Stimulated activated CD4-positive, alpha-beta T cell treated with anti-CD3 and anti-CD28 coated beads, TNF-alpha, amount 100 ng/mL, for 24 hours (primary cell): ENCODE results near the gene AHRR.
"Not testable (repeated sequence)": the region's sequence is repeated elsewhere in the genome, so short reads cannot be mapped to it uniquely, and the experiment has no call there.

Source experiments
- DNase-seq, 3 experiments: peaks; one replicate each; pipeline ENCODE4 v3.0.0-alpha.2; 2020; ENCODE audit warnings: low read depth in 3 of 3

AHRR gene

GRCh38 chr5:474232-474839, 152.8 kb downstream of the AHRR start:
- DNase-seq: not testable (repeated sequence)

- no peak for DNase-seq
These were observed 153.5 kb downstream of the AHRR start for GRCh38 chr5:474840-475661.

- DNase-seq: no peak
These were observed 154.2 kb downstream of the AHRR start for GRCh38 chr5:475704-476101.

GRCh38 chr5:476102-476813, 154.7 kb downstream of the AHRR start:
- no peak for DNase-seq

- no peak for DNase-seq
These were observed 155.3 kb downstream of the AHRR start for GRCh38 chr5:476814-477175.

- no peak for DNase-seq
These were observed 155.7 kb downstream of the AHRR start for GRCh38 chr5:477247-477646.

GRCh38 chr5:477871-478270, 156.4 kb downstream of the AHRR start:
- no peak for DNase-seq

- DNase-seq: no peak
These were observed 157.0 kb downstream of the AHRR start for GRCh38 chr5:478369-478981.

GRCh38 chr5:478982-479535, 157.5 kb downstream of the AHRR start:
- no peak for DNase-seq

- DNase-seq: no peak
These were observed 158.2 kb downstream of the AHRR start for GRCh38 chr5:479566-480319.

- no peak for DNase-seq
These were observed 159.8 kb downstream of the AHRR start for GRCh38 chr5:481347-481746.

GRCh38 chr5:482021-482420, 160.5 kb downstream of the AHRR start:
- no peak for DNase-seq

- no peak for DNase-seq
These were observed 161.0 kb downstream of the AHRR start for GRCh38 chr5:482506-482905.

GRCh38 chr5:483011-483410, 161.5 kb downstream of the AHRR start:
- DNase-seq: no peak

GRCh38 chr5:483434-484140, 162.1 kb downstream of the AHRR start:
- DNase-seq: no peak

- DNase-seq: no peak
These were observed 163.0 kb downstream of the AHRR start for GRCh38 chr5:484556-484955.

- DNase-seq: no peak
These were observed 163.8 kb downstream of the AHRR start for GRCh38 chr5:485113-485945.

GRCh38 chr5:485946-486491, 164.5 kb downstream of the AHRR start:
- no peak for DNase-seq

GRCh38 chr5:486597-486996, 165.1 kb downstream of the AHRR start:
- not testable (repeated sequence) for DNase-seq
